Measurements from ENCODE around the gene NTRK2. TPM values are rescaled to one million over a fixed set of nuclear protein-coding genes. Genes with fewer than 3 reads are reported as not detected.

Gene NTRK2
- total RNA-seq, 1 donor from 2014 or later: 0.98 TPM

- H3K9me3 ChIP-seq: no peaks in the 10 kb centered on the region
- no peaks in the 10 kb centered on the region for H3K27me3 ChIP-seq
- DNase-seq: no peak
- intact Hi-C loops (cut with DNase I): no loop called here
- H3K4me1 ChIP-seq: no peaks in the 10 kb centered on the region
- no peak for ATAC-seq
- no peaks in the 10 kb centered on the region for H3K36me3 ChIP-seq
- H3K27ac ChIP-seq: no peak overlapping the region
- H3K4me3 ChIP-seq: no peak overlapping the region
- no peak for TF ChIP-seq CTCF (IDR thresholded peaks at IDR 0.05)
Observed at GRCh38 chr9:84969084-84969483, 299.6 kb downstream of the NTRK2 start.

- Histone ChIP-seq H3K36me3 (no peaks in the 10 kb centered on the region), H3K27ac (no peak overlapping the region), H3K27me3 (no peaks in the 10 kb centered on the region), H3K4me1 (no peaks in the 10 kb centered on the region), H3K9me3 (no peaks in the 10 kb centered on the region), H3K4me3 (no peak overlapping the region)
- intact Hi-C loops (cut with DNase I): no loop called here
- no peak for TF ChIP-seq CTCF (IDR thresholded peaks at IDR 0.05)
- DNase-seq (no peak), ATAC-seq (no peak)
Observed at GRCh38 chr9:84969736-84970135, 300.2 kb downstream of the NTRK2 start.

GRCh38 chr9:84970432-84970831, 300.9 kb downstream of the NTRK2 start:
- intact Hi-C loops (cut with DNase I): no loop called here
- Histone ChIP-seq H3K4me1 (no peaks in the 10 kb centered on the region), H3K36me3 (no peaks in the 10 kb centered on the region), H3K27me3 (no peaks in the 10 kb centered on the region), H3K27ac (no peak overlapping the region), H3K4me3 (no peak overlapping the region), H3K9me3 (no peaks in the 10 kb centered on the region)
- ATAC-seq: no peak
- no peak for DNase-seq
- no peak for TF ChIP-seq CTCF (IDR thresholded peaks at IDR 0.05)

- Histone ChIP-seq H3K36me3 (no peaks in the 10 kb centered on the region), H3K4me1 (no peaks in the 10 kb centered on the region), H3K27ac (no peak overlapping the region), H3K9me3 (no peaks in the 10 kb centered on the region), H3K4me3 (no peak overlapping the region), H3K27me3 (no peaks in the 10 kb centered on the region)
- intact Hi-C loops (cut with DNase I): no loop called here
- no peak for TF ChIP-seq CTCF (IDR thresholded peaks at IDR 0.05)
- ATAC-seq (no peak), DNase-seq (no peak)
Observed at GRCh38 chr9:84971571-84971970, 302.0 kb downstream of the NTRK2 start.

GRCh38 chr9:84974258-84974657, 304.7 kb downstream of the NTRK2 start:
- Histone ChIP-seq H3K9me3 (no peaks in the 10 kb centered on the region), H3K36me3 (no peaks in the 10 kb centered on the region), H3K4me1 (no peaks in the 10 kb centered on the region), H3K27me3 (no peaks in the 10 kb centered on the region), H3K27ac (no peak overlapping the region), H3K4me3 (no peak overlapping the region)
- ATAC-seq (no peak), DNase-seq (no peak)
- intact Hi-C loops (cut with DNase I): no loop called here
- TF ChIP-seq CTCF (IDR thresholded peaks at IDR 0.05): no peak

- H3K36me3 ChIP-seq: no peaks in the 10 kb centered on the region
- no peak overlapping the region for H3K4me3 ChIP-seq
- intact Hi-C loops (cut with DNase I): no loop called here
- ATAC-seq: no peak
- no peaks in the 10 kb centered on the region for H3K9me3 ChIP-seq
- TF ChIP-seq CTCF (IDR thresholded peaks at IDR 0.05): no peak
- no peak overlapping the region for H3K27ac ChIP-seq
- no peak for DNase-seq
- no peaks in the 10 kb centered on the region for H3K4me1 ChIP-seq
- H3K27me3 ChIP-seq: no peaks in the 10 kb centered on the region
Observed at GRCh38 chr9:84974855-84975254, 305.3 kb downstream of the NTRK2 start.
